ENCODE data around the gene DGKK. TPM values are rescaled to one million over a fixed set of nuclear protein-coding genes. Genes with fewer than 3 reads are reported as not detected.

Gene DGKK
- total RNA-seq, 2 experiments from 2014 or later, result not detected

DNA sequence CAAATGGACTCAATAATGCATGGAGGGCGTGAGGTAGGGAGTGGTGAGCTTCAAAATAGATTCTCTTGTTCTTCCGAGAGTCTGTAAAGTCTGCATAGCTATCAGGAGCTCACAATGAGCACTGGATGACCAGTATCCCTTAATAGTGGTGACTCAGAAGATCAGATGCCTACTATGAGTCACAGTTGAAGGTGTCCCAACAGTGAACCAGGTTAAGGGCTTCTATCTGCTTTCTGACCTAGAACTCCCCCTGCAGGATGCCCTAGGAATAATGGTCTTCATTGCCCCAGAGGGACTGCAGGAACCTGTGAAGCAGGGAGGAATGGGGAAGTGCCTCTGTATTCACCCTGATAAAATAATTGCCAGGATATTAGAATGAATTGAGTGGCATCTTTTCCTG, 22.1 kb downstream of the DGKK start:
- DNase-seq (ENCODE audit: low spot score), result peak; percentile 2
- Histone ChIP-seq H3K9me3 (ENCODE audit: low read length) (no peaks in the 10 kb centered on the region), H4K20me1 (ENCODE audit: insufficient read depth, low read length) (no peaks in the 10 kb centered on the region), H3K4me2 (ENCODE audit: low read length) (no peak overlapping the region), H2AFZ (ENCODE audit: low read length) (no peak overlapping the region), H3K9me2 (ENCODE audit: insufficient read depth, low read length) (no peaks in the 10 kb centered on the region), H3K4me1 (ENCODE audit: insufficient read depth, low read length, poor library complexity, severe bottlenecking) (no peaks in the 10 kb centered on the region), H3K4me3 (ENCODE audit: low read depth, low read length, poor library complexity, severe bottlenecking) (no peak overlapping the region), H3K79me2 (ENCODE audit: insufficient read depth, low read depth, low read length) (no peaks in the 10 kb centered on the region), H3K36me3 (ENCODE audit: insufficient read depth, low read length) (no peaks in the 10 kb centered on the region), H3K27ac (ENCODE audit: low read depth, low read length, poor library complexity, severe bottlenecking) (no peak overlapping the region)
- ChIA-PET CTCF (ENCODE audit: unreplicated experiment) (no interaction called here), POLR2A (no interaction called here)
- intact Hi-C loops (cut with micrococcal nuclease; ENCODE audit: unreplicated experiment), result loop anchor here (5.0 kb wide), 1 partner anchor 531 kb away; no protein-coding TSS in a partner anchor
- no peak for TF ChIP-seq EZH2phosphoT487 (IDR thresholded peaks at IDR 0.05; ENCODE audit: borderline replicate concordance, low read depth, low read length)
- TF ChIP-seq, protein P1, sequence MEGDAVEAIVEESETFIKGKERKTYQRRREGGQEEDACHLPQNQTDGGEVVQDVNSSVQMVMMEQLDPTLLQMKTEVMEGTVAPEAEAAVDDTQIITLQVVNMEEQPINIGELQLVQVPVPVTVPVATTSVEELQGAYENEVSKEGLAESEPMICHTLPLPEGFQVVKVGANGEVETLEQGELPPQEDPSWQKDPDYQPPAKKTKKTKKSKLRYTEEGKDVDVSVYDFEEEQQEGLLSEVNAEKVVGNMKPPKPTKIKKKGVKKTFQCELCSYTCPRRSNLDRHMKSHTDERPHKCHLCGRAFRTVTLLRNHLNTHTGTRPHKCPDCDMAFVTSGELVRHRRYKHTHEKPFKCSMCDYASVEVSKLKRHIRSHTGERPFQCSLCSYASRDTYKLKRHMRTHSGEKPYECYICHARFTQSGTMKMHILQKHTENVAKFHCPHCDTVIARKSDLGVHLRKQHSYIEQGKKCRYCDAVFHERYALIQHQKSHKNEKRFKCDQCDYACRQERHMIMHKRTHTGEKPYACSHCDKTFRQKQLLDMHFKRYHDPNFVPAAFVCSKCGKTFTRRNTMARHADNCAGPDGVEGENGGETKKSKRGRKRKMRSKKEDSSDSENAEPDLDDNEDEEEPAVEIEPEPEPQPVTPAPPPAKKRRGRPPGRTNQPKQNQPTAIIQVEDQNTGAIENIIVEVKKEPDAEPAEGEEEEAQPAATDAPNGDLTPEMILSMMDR (conservative IDR thresholded peaks at IDR 0.05; ENCODE audit: low read length), result peak; percentile 51
- no TSS peak for BruUV-seq (replicated peaks)

DNA sequence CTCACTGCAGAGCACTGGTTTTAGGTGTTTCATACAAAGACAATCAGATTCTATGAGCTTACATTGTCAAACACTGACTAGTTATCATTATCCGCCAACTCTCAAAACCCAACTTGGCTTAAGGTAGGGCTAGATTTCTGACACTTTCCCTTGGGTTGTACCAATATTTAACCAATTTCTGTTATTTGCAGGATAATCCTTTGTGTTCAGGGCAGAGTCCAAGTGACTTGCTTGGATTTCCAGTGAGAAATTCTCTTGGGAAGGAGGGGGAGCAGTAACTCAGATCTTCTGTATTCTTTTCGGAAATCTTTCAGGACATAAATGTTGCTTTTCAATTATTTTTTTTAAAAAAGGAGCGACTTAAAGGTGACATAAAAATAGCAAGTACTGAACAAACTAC, 23.1 kb downstream of the DGKK start:
- intact Hi-C loops (cut with micrococcal nuclease; ENCODE audit: unreplicated experiment), result loop anchor here (5.0 kb wide), 1 partner anchor 530 kb away; no protein-coding TSS in a partner anchor
- Histone ChIP-seq H2AFZ (ENCODE audit: low read length) (no peak overlapping the region), H4K20me1 (ENCODE audit: insufficient read depth, low read length) (no peaks in the 10 kb centered on the region), H3K27ac (ENCODE audit: low read depth, low read length, poor library complexity, severe bottlenecking) (no peak overlapping the region), H3K4me2 (ENCODE audit: low read length) (no peak overlapping the region), H3K4me1 (ENCODE audit: insufficient read depth, low read length, poor library complexity, severe bottlenecking) (no peaks in the 10 kb centered on the region), H3K4me3 (ENCODE audit: low read depth, low read length, poor library complexity, severe bottlenecking) (no peak overlapping the region), H3K36me3 (ENCODE audit: insufficient read depth, low read length) (no peaks in the 10 kb centered on the region), H3K9me2 (ENCODE audit: insufficient read depth, low read length) (no peaks in the 10 kb centered on the region), H3K79me2 (ENCODE audit: insufficient read depth, low read depth, low read length) (no peaks in the 10 kb centered on the region), H3K9me3 (ENCODE audit: low read length) (no peaks in the 10 kb centered on the region)
- DNase-seq (ENCODE audit: low spot score), result no peak
- no TSS peak for BruUV-seq (replicated peaks)
- TF ChIP-seq, protein P1 (conservative IDR thresholded peaks at IDR 0.05; ENCODE audit: low read length), result no peak
- TF ChIP-seq EZH2phosphoT487 (IDR thresholded peaks at IDR 0.05; ENCODE audit: borderline replicate concordance, low read depth, low read length), result no peak
- ChIA-PET POLR2A (no interaction called here), CTCF (ENCODE audit: unreplicated experiment) (no interaction called here)

DNA sequence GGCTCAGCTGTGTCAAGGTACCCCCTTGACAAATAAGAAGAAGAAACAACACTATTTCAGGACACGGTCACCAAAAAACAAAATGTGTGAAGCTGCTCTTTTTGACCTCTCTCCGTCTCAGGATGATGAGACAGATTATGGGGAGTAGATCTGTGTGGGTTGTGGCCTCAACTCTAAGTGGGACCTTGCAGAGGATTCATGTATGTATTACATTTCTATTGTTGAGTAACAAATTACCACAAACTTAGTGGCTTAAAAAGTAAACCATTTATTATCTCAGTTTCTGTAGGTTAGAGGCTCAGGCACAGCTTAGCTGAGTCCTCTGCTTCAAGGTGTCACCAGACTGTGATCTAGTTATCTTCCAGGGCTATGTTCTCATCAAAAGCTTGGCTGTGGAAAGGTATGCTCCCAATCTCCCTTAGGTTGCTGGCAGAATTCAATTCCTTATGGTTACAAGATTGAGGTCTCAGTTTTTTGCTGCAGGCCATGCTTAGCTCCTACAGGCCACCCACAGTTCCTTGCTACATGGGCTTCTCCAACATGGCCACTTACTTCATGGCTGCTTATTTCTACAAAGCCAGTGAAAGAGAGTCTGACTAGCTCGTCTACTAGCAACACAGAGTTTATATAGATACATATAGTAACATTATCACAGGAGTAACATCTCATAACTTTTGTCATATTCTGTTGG, 28.1 kb downstream of the DGKK start:
- Histone ChIP-seq H3K9me2 (ENCODE audit: insufficient read depth, low read length) (no peaks in the 10 kb centered on the region), H2AFZ (ENCODE audit: low read length) (no peak overlapping the region), H3K4me2 (ENCODE audit: low read length) (no peak overlapping the region), H3K79me2 (ENCODE audit: insufficient read depth, low read depth, low read length) (no peaks in the 10 kb centered on the region), H3K9me3 (ENCODE audit: low read length) (no peaks in the 10 kb centered on the region), H3K36me3 (ENCODE audit: insufficient read depth, low read length) (no peaks in the 10 kb centered on the region), H4K20me1 (ENCODE audit: insufficient read depth, low read length) (no peaks in the 10 kb centered on the region), H3K4me3 (ENCODE audit: low read depth, low read length, poor library complexity, severe bottlenecking) (no peak overlapping the region), H3K4me1 (ENCODE audit: insufficient read depth, low read length, poor library complexity, severe bottlenecking) (no peaks in the 10 kb centered on the region), H3K27ac (ENCODE audit: low read depth, low read length, poor library complexity, severe bottlenecking) (no peak overlapping the region)
- ChIA-PET CTCF (ENCODE audit: unreplicated experiment) (no interaction called here), POLR2A (no interaction called here)
- intact Hi-C loops (cut with micrococcal nuclease; ENCODE audit: unreplicated experiment), result no loop called here
- TF ChIP-seq EZH2phosphoT487 (IDR thresholded peaks at IDR 0.05; ENCODE audit: borderline replicate concordance, low read depth, low read length), result no peak
- TF ChIP-seq, protein P1 (conservative IDR thresholded peaks at IDR 0.05; ENCODE audit: low read length), result no peak
- no peak for DNase-seq (ENCODE audit: low spot score)
- no TSS peak for BruUV-seq (replicated peaks)
